Keratinocyte (primary cell): Measurements from ENCODE around the gene TENT4B. TPM values are rescaled to one million over a fixed set of nuclear protein-coding genes. Genes with fewer than 3 reads are reported as not detected.

ENCODE experiments used
- DNase-seq: peaks from one replicate; pipeline ENCODE4 v3.0.0-alpha.2; 2011; ENCODE audit warnings: low read depth, missing footprints, low spot score
- FAIRE-seq: peaks from 2 replicates; lab custom pipeline; 2011; peaks lifted over from hg19 to GRCh38; lab: Jason Lieb, UNC
- H2AFZ ChIP-seq: 2 replicates; pipeline ENCODE4 v1.6.0; 2012; ENCODE audit warnings: low read length, control low read depth, inconsistent platforms; ENCODE audit not compliant: control insufficient read depth
- H3K27ac ChIP-seq: 2 replicates; pipeline ENCODE4 v1.5.1; 2011; ENCODE audit warnings: low read length; ENCODE audit not compliant: control insufficient read depth, insufficient read depth
- H3K27me3 ChIP-seq: 3 replicates; pipeline ENCODE4 v1.6.0; 2011; ENCODE audit warnings: low read length; ENCODE audit not compliant: control insufficient read depth, insufficient read depth; ENCODE audit errors: extremely low read depth
- H3K36me3 ChIP-seq, 2 experiments: 2 replicates in 1 of 2; 3 replicates in 1 of 2; pipeline ENCODE4 v1.5.1; 2011; ENCODE audit warnings: low read length in 2 of 2, mild to moderate bottlenecking in 1 of 2; ENCODE audit not compliant: control insufficient read depth in 2 of 2, insufficient read depth in 2 of 2; ENCODE audit errors: extremely low read depth in 1 of 2
- H3K4me1 ChIP-seq: 3 replicates; pipeline ENCODE4 v1.5.1; 2011; ENCODE audit warnings: low read length; ENCODE audit not compliant: control insufficient read depth, insufficient read depth; ENCODE audit errors: extremely low read depth
- H3K4me2 ChIP-seq: 3 replicates; pipeline ENCODE4 v1.6.0; 2011; ENCODE audit warnings: low read depth, low read length; ENCODE audit not compliant: control insufficient read depth, insufficient read depth; ENCODE audit errors: extremely low read depth
- H3K4me3 ChIP-seq, 3 experiments: fragments of 200-600 bp in 1 of 3; sonication (generic) in 1 of 3; 2 replicates in 2 of 3; 3 replicates in 1 of 3; pipeline ENCODE4 v1.5.1; 2011 to 2016; ENCODE audit warnings: low read length in 3 of 3, mild to moderate bottlenecking in 3 of 3, control low read depth in 2 of 3, inconsistent platforms in 1 of 3, low read depth in 1 of 3, mixed read lengths in 1 of 3, mixed run types in 1 of 3, moderate library complexity in 1 of 3; ENCODE audit not compliant: control insufficient read depth in 2 of 3, insufficient read depth in 2 of 3; ENCODE audit errors: extremely low read depth in 1 of 3
- H3K79me2 ChIP-seq: 2 replicates; pipeline ENCODE4 v1.6.0; 2012; ENCODE audit warnings: low read length; ENCODE audit not compliant: control insufficient read depth, insufficient read depth
- H3K9ac ChIP-seq: 3 replicates; pipeline ENCODE4 v1.6.0; 2011; ENCODE audit warnings: low read length; ENCODE audit not compliant: control insufficient read depth, insufficient read depth; ENCODE audit errors: extremely low read depth
- H3K9me1 ChIP-seq: 3 replicates; pipeline ENCODE4 v1.6.0; 2011; ENCODE audit warnings: low read length; ENCODE audit not compliant: control insufficient read depth, insufficient read depth; ENCODE audit errors: extremely low read depth
- H3K9me3 ChIP-seq: 2 replicates; pipeline ENCODE4 v1.5.1; 2012; ENCODE audit warnings: low read depth, low read length; ENCODE audit not compliant: control insufficient read depth
- H4K20me1 ChIP-seq: 3 replicates; pipeline ENCODE4 v1.6.0; 2011; ENCODE audit warnings: low read length; ENCODE audit not compliant: control insufficient read depth, insufficient read depth; ENCODE audit errors: extremely low read depth
- CTCF ChIP-seq, 3 experiments: IDR thresholded peaks in 1 of 3; conservative IDR thresholded peaks in 1 of 3; optimal IDR thresholded peaks in 1 of 3; 2 replicates in 2 of 3; 3 replicates in 1 of 3; pipeline versions ENCODE3 to v1.5.1; 2011; ENCODE audit warnings: low read length in 3 of 3, mild to moderate bottlenecking in 3 of 3, moderate library complexity in 2 of 3, control low read depth in 1 of 3, inconsistent platforms in 1 of 3; ENCODE audit not compliant: insufficient read depth in 2 of 3; ENCODE audit errors: extremely low read depth in 1 of 3
- EZH2 ChIP-seq: IDR thresholded peaks from one replicate; pipeline ENCODE4 v1.6.1; 2012; ENCODE audit warnings: inconsistent platforms, mild to moderate bottlenecking, low read length, moderate library complexity
- dilution Hi-C: fragments of 300-500 bp; cut with MboI; formaldehyde crosslinking; loops from one replicate; pipeline ENCODE4 v1.7.0; 2020; ENCODE audit warnings: low sequenced_read_pairs; ENCODE audit not compliant: extremely low pct_ligation_motif_present
- polyA plus RNA-seq, 5 experiments: library from polyadenylated mRNA; depleted of rRNA in 3 of 5; stranded (reverse) in 3 of 5; stranded (forward) in 1 of 5; unstranded in 1 of 5; fragments of >200 nt; gene quantifications; 1 replicate in 1 of 5; 2 replicates in 3 of 5; 3 replicates in 1 of 5; pipeline versions ENCODE4 v1.2.1 to v1.2.3, GENCODE V29; 2011 to 2012; ENCODE audit warnings: missing spikeins in 2 of 5, low read depth in 1 of 5, low replicate concordance in 1 of 5

TENT4B gene
- polyA plus RNA-seq, 1 donor (not counting 4 experiments of a cell fraction or from before 2014, with no cell fraction given): 14.8 TPM

- Histone ChIP-seq H3K4me3 (no peak overlapping the region), H3K9me1 (no peaks in the 10 kb centered on the region), H3K27me3 (no peaks in the 10 kb centered on the region), H3K79me2 (no peaks in the 10 kb centered on the region), H3K4me2 (no peak overlapping the region), H3K4me1 (peaks cover 18% of the 10 kb centered on the region), H3K27ac (no peak overlapping the region), H4K20me1 (no peaks in the 10 kb centered on the region), H3K36me3 (no peaks in the 10 kb centered on the region), H3K9me3 (no peaks in the 10 kb centered on the region), H2AFZ (no peak overlapping the region), H3K9ac (no peak overlapping the region)
- DNase-seq (no peak), FAIRE-seq (no peak)
- dilution Hi-C loops: no loop called here
- no peak for TF ChIP-seq CTCF (optimal IDR thresholded peaks at IDR 0.05 in 1 of 3, IDR thresholded peaks at IDR 0.05 in 1 of 3, conservative IDR thresholded peaks at IDR 0.05 in 1 of 3; ENCODE audit: extremely low read depth in 1 of 3, insufficient read depth in 2 of 3, low read length in 3 of 3)
- no peak for TF ChIP-seq EZH2
Observed at GRCh38 chr16:50267651-50268050, 114.5 kb downstream of the TENT4B start.

DNA sequence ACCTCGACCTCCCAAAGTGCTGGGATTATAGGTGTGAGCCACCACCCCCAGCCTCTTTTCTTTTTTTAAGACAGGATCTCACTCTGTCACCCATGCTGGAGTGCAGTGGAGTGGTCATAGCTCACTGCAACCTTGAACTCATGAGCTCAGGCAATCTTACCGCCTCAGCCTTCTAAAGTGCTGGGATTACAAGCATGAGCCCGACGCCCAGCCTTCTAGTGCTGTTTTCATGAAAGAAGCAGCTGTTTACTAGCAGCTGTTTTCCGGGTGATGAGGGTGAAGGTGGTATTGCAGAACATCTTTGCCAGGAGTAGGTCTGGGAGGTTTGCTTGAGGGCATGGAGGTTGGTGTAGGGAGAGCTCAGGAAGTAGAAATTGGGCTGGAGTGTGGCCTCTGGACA is 115.2 kb downstream of the TENT4B start:
- dilution Hi-C loops: no loop called here
- TF ChIP-seq CTCF (optimal IDR thresholded peaks at IDR 0.05 in 1 of 3, IDR thresholded peaks at IDR 0.05 in 1 of 3, conservative IDR thresholded peaks at IDR 0.05 in 1 of 3; ENCODE audit: extremely low read depth in 1 of 3, insufficient read depth in 2 of 3, low read length in 3 of 3): no peak
- TF ChIP-seq EZH2: no peak
- no peaks in the 10 kb centered on the region for H3K79me2 ChIP-seq
- H3K36me3 ChIP-seq: no peaks in the 10 kb centered on the region
- no peak overlapping the region for H3K9ac ChIP-seq
- H3K27me3 ChIP-seq: no peaks in the 10 kb centered on the region
- peaks cover 18% of the 10 kb centered on the region for H3K4me1 ChIP-seq
- no peak overlapping the region for H3K4me3 ChIP-seq
- no peak overlapping the region for H2AFZ ChIP-seq
- FAIRE-seq (no peak), DNase-seq (no peak)
- no peaks in the 10 kb centered on the region for H4K20me1 ChIP-seq
- H3K9me3 ChIP-seq: no peaks in the 10 kb centered on the region
- H3K27ac ChIP-seq: no peak overlapping the region
- H3K9me1 ChIP-seq: no peaks in the 10 kb centered on the region
- H3K4me2 ChIP-seq: no peak overlapping the region
